Neural progenitor cell (in vitro differentiated cells): Measurements from ENCODE around the gene C11orf65.

ENCODE experiments used
- CTCF ChIP-seq: fragments of 200-600 bp; sonication (generic); IDR thresholded peaks from 2 replicates; pipeline ENCODE4 v1.5.1; 2017; ENCODE audit warnings: antibody characterized with exemption, mild to moderate bottlenecking
- EZH2phosphoT487 ChIP-seq: fragments of 200-600 bp; sonication (generic); IDR thresholded peaks from 2 replicates; pipeline ENCODE4 v1.6.1; 2017; ENCODE audit warnings: antibody characterized with exemption

- no peak for TF ChIP-seq CTCF
- TF ChIP-seq EZH2phosphoT487 = no peak
Observed at GRCh38 chr11:108346451-108346850, 120.9 kb downstream of the C11orf65 start.
